SU-DHL-6 (cell line): ENCODE measurements around the gene ZFAND3.

Experiments
- CTCF ChIP-seq: fragments of 200-600 bp; sonication (generic); IDR thresholded peaks from one replicate; pipeline ENCODE4 v1.5.1; 2017; ENCODE audit warnings: antibody characterized with exemption, mild to moderate bottlenecking, low read length, moderate library complexity; ENCODE audit not compliant: insufficient read depth, poor library complexity, severe bottlenecking
- EZH2phosphoT487 ChIP-seq: fragments of 200-600 bp; sonication (generic), shearing (Covaris generic); conservative IDR thresholded peaks from 2 replicates; pipeline ENCODE4 v1.6.1; 2018; ENCODE audit warnings: mild to moderate bottlenecking, antibody characterized with exemption, low read length, moderate library complexity, mixed read lengths

- TF ChIP-seq CTCF: no peak
- no peak for TF ChIP-seq EZH2phosphoT487
These were observed 323.9 kb downstream of the ZFAND3 start for GRCh38 chr6:38143191-38144150.
